ENCODE data around the gene WNT7B.

Gene WNT7B

DNA sequence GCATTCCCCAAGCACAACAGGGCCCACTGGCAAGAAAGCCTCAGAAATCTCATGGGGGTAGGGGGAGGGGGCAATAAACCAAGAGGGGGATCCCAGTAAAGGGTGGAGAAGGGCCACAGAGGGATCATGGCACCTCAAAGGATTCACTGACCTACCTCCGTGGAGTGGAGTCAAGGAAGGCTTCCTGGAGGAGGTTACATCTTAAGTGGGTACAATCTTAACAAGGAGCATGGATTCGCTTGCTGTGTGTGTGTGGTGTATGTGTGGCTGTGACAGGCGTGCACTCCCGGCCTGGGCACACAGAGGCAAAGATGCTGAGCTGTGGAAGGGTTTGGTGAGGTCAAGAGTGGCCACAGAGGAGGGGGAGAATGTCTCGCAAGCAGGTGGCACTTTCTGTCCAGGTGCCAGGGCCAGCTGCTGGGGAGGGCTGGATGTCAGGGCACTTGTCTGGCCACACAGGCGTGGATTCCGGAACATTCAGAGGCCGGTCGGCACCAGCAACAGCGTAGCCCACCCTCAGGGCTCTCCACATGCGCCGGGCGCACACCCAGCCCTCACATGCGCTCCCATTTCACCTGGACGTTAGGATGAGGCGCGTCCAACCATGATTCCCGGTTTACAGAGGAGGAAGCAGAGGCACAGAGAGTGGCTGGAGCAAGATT, 43.3 kb downstream of the WNT7B start:
- H3K9ac ChIP-seq (ENCODE audit: low read length): no peak overlapping the region
- no peaks in the 10 kb centered on the region for H3K36me3 ChIP-seq (replicated peaks; ENCODE audit: insufficient read depth, low read length)
- no peak overlapping the region for H3K4me2 ChIP-seq (ENCODE audit: low read depth, low read length)
- no peaks in the 10 kb centered on the region for H3K79me2 ChIP-seq (ENCODE audit: low read length)
- no peak overlapping the region for H2AFZ ChIP-seq (ENCODE audit: low read length)
- no peaks in the 10 kb centered on the region for H3K4me1 ChIP-seq (ENCODE audit: low read length)
- H4K20me1 ChIP-seq (ENCODE audit: insufficient read depth, low read length): no peaks in the 10 kb centered on the region
- no peaks in the 10 kb centered on the region for H3K9me2 ChIP-seq (replicated peaks; ENCODE audit: insufficient read depth, low read length)
- no peak overlapping the region for H3K27ac ChIP-seq (ENCODE audit: low read length)
- TF ChIP-seq EZH2 (optimal IDR thresholded peaks at IDR 0.05; ENCODE audit: low read depth, low read length) (no peak), EZH2phosphoT487 (IDR thresholded peaks at IDR 0.05; ENCODE audit: low read length) (no peak)
- TF ChIP-seq, protein P1, sequence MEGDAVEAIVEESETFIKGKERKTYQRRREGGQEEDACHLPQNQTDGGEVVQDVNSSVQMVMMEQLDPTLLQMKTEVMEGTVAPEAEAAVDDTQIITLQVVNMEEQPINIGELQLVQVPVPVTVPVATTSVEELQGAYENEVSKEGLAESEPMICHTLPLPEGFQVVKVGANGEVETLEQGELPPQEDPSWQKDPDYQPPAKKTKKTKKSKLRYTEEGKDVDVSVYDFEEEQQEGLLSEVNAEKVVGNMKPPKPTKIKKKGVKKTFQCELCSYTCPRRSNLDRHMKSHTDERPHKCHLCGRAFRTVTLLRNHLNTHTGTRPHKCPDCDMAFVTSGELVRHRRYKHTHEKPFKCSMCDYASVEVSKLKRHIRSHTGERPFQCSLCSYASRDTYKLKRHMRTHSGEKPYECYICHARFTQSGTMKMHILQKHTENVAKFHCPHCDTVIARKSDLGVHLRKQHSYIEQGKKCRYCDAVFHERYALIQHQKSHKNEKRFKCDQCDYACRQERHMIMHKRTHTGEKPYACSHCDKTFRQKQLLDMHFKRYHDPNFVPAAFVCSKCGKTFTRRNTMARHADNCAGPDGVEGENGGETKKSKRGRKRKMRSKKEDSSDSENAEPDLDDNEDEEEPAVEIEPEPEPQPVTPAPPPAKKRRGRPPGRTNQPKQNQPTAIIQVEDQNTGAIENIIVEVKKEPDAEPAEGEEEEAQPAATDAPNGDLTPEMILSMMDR (IDR thresholded peaks at IDR 0.05; ENCODE audit: low read length): no peak
- H3K27me3 ChIP-seq (replicated peaks; ENCODE audit: insufficient read depth, low read length): peaks cover 99% of the 10 kb centered on the region
- H3K9me3 ChIP-seq (replicated peaks; ENCODE audit: insufficient read depth, low read length): no peaks in the 10 kb centered on the region
- H3F3A ChIP-seq (ENCODE audit: insufficient read depth, low read length): no peaks in the 10 kb centered on the region
- H3K4me3 ChIP-seq (ENCODE audit: low read length): no peak overlapping the region
- DNase-seq: no peak

DNA sequence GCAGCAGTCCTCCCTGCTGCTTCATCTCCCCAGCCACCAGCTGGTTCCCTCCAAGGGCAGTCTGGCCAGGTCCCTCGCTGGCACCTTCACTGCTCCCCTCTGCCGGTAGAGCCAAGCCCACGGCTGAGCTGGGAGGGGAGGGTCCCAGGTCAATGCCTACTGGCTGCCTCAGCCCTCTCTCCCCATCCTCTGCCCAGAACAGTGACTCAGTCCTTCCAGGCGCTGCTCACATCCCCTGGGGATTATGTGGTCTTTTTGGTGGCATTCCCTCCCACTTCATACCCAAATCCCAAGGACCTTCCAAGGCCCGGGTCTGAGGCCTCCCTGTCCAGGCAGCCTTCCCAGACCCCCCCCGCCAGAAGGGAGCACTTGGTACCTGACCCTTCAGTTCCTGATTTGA, 44.9 kb downstream of the WNT7B start:
- Histone ChIP-seq H3K9me2 (replicated peaks; ENCODE audit: insufficient read depth, low read length) (no peaks in the 10 kb centered on the region), H3K9ac (ENCODE audit: low read length) (no peak overlapping the region), H3K4me3 (ENCODE audit: low read length) (no peak overlapping the region), H3K27me3 (replicated peaks; ENCODE audit: insufficient read depth, low read length) (peaks cover 99% of the 10 kb centered on the region), H3K79me2 (ENCODE audit: low read length) (no peaks in the 10 kb centered on the region), H3K4me2 (ENCODE audit: low read depth, low read length) (no peak overlapping the region), H3K27ac (ENCODE audit: low read length) (no peak overlapping the region), H3K4me1 (ENCODE audit: low read length) (no peaks in the 10 kb centered on the region), H2AFZ (ENCODE audit: low read length) (no peak overlapping the region), H4K20me1 (ENCODE audit: insufficient read depth, low read length) (no peaks in the 10 kb centered on the region), H3K9me3 (replicated peaks; ENCODE audit: insufficient read depth, low read length) (no peaks in the 10 kb centered on the region), H3F3A (ENCODE audit: insufficient read depth, low read length) (no peaks in the 10 kb centered on the region), H3K36me3 (replicated peaks; ENCODE audit: insufficient read depth, low read length) (no peaks in the 10 kb centered on the region)
- DNase-seq: no peak
- TF ChIP-seq EZH2phosphoT487 (IDR thresholded peaks at IDR 0.05; ENCODE audit: low read length): no peak
- TF ChIP-seq, protein P1 (IDR thresholded peaks at IDR 0.05; ENCODE audit: low read length): no peak
- no peak for TF ChIP-seq EZH2 (optimal IDR thresholded peaks at IDR 0.05; ENCODE audit: low read depth, low read length)

DNA sequence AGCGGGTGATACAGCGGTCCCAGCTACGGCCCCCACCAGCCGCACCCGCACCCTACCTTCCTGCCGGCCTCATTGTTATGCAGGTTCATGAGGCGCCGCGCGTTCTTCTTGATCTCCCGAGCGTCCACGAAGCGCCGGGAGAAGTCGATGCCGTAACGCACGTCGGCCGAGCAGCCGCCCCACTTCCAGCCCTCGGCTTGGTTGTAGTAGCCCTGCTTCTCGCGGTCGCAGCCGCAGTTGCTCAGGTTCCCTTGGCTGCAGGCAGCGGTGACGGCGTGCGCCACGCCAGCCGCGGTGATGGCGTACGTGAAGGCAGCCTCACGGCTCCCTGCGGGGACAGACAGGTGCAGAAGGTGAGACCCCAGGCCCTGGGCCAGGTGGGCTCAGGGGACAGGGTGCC, 45.9 kb downstream of the WNT7B start:
- Histone ChIP-seq H3K4me2 (ENCODE audit: low read depth, low read length) (no peak overlapping the region), H3K9me2 (replicated peaks; ENCODE audit: insufficient read depth, low read length) (no peaks in the 10 kb centered on the region), H3K27ac (ENCODE audit: low read length) (no peak overlapping the region), H3K9me3 (replicated peaks; ENCODE audit: insufficient read depth, low read length) (no peaks in the 10 kb centered on the region), H4K20me1 (ENCODE audit: insufficient read depth, low read length) (no peaks in the 10 kb centered on the region), H2AFZ (ENCODE audit: low read length) (no peak overlapping the region), H3K9ac (ENCODE audit: low read length) (no peak overlapping the region), H3K36me3 (replicated peaks; ENCODE audit: insufficient read depth, low read length) (no peaks in the 10 kb centered on the region), H3K79me2 (ENCODE audit: low read length) (no peaks in the 10 kb centered on the region), H3K27me3 (replicated peaks; ENCODE audit: insufficient read depth, low read length) (peaks cover 99% of the 10 kb centered on the region), H3K4me1 (ENCODE audit: low read length) (no peaks in the 10 kb centered on the region), H3K4me3 (ENCODE audit: low read length) (no peak overlapping the region), H3F3A (ENCODE audit: insufficient read depth, low read length) (no peaks in the 10 kb centered on the region)
- TF ChIP-seq EZH2 (optimal IDR thresholded peaks at IDR 0.05; ENCODE audit: low read depth, low read length) (no peak), EZH2phosphoT487 (IDR thresholded peaks at IDR 0.05; ENCODE audit: low read length) (no peak)
- TF ChIP-seq, protein P1 (IDR thresholded peaks at IDR 0.05; ENCODE audit: low read length): no peak
- DNase-seq: no peak

All from MM.1S (cell line).